Esophagus muscularis mucosa (tissue), 4 donors: Measurements from ENCODE around the gene ACADS. TPM values are rescaled to one million over a fixed set of nuclear protein-coding genes. Genes with fewer than 3 reads are reported as not detected.

Experiments
- DNase-seq: peaks from one replicate; pipeline ENCODE4 v3.0.0-alpha.2; 2017; ENCODE audit errors: extremely low spot score
- H3K27ac ChIP-seq, 4 donors: fragments of 200-600 bp; sonication (generic); replicated peaks in 1 of 4; 1 replicate in 3 of 4; 2 replicates in 1 of 4; pipeline ENCODE4 v1.5.1; 2016 to 2019; ENCODE audit warnings: mild to moderate bottlenecking in 1 of 4
- H3K27me3 ChIP-seq, 4 donors: fragments of 200-600 bp; sonication (generic); one replicate each; pipeline versions ENCODE4 v1.5.1 to v1.6.0; 2016 to 2019
- H3K36me3 ChIP-seq, 4 donors: fragments of 200-600 bp; sonication (generic); one replicate each; pipeline ENCODE4 v1.5.1; 2016 to 2019
- H3K4me1 ChIP-seq, 4 donors: fragments of 200-600 bp; sonication (generic); one replicate each; pipeline ENCODE4 v1.5.1; 2016 to 2019
- H3K4me3 ChIP-seq, 4 donors: fragments of 200-600 bp; sonication (generic); 1 replicate in 2 of 4; 2 replicates in 2 of 4; pipeline ENCODE4 v1.5.1; 2016 to 2019; ENCODE audit warnings: mild to moderate bottlenecking in 4 of 4, moderate library complexity in 1 of 4
- H3K9me3 ChIP-seq, 4 donors: fragments of 200-600 bp; sonication (generic); 1 replicate in 3 of 4; 2 replicates in 1 of 4; pipeline ENCODE4 v1.5.1; 2016 to 2019
- CTCF ChIP-seq, 3 experiments: fragments of 200-600 bp in 2 of 3; fragments of 450-650 bp in 1 of 3; sonication (generic) in 2 of 3; IDR thresholded peaks; one replicate each; pipeline ENCODE4 v1.5.1; 2017 to 2019; ENCODE audit warnings: antibody characterized with exemption in 3 of 3, mild to moderate bottlenecking in 2 of 3, moderate library complexity in 1 of 3
- EP300 ChIP-seq: sonication (generic); formaldehyde crosslinking; IDR thresholded peaks from one replicate; pipeline ENCODE4 v1.6.1; 2017; ENCODE audit warnings: antibody characterized with exemption
- POLR2A ChIP-seq: fragments of 450-650 bp; IDR thresholded peaks from one replicate; pipeline ENCODE4 v1.6.1; 2017; ENCODE audit warnings: antibody characterized with exemption, moderate library complexity, mild to moderate bottlenecking, low read depth
- POLR2AphosphoS5 ChIP-seq, 2 donors: sonication (generic); formaldehyde crosslinking; IDR thresholded peaks; one replicate each; pipeline ENCODE4 v1.6.1; 2017; ENCODE audit warnings: antibody characterized with exemption in 2 of 2
- WGBS: methylation state at CpG from one replicate; pipeline ENCODE4 v1.1.5; 2018; 5-methylcytosine and 5-hydroxymethylcytosine counted together
- intact Hi-C: fragments of 100-400 bp; cut with DNase I; formaldehyde crosslinking; loops from one replicate; pipeline ENCODE4 v1.15.1; 2023
- total RNA-seq, 4 donors: library from RNA; depleted of rRNA; stranded (reverse); fragments of >200 nt; gene quantifications; one replicate each; pipeline versions ENCODE4 v1.1.0 to v1.2.1, GENCODE V29; 2016

ACADS gene
- total RNA-seq, result 10 to 100 TPM; 31.6 to 64.2 (median 46.0) TPM

GRCh38 chr12:120725659-120726509 lies at the start of gene ACADS:
ACADS (plus strand) TSS chr12:120725826; CDS start chr12:120725886, 60 bp downstream.
- peak within 1 kb of the TSS; percentile 74 to 89 (median 80) for H3K27ac ChIP-seq
- no peaks in the 10 kb centered on the region for H3K27me3 ChIP-seq
- 10% methylated on average over 39 of the region's 66 CpGs for WGBS
- peak; percentile 94 for DNase-seq
- H3K4me1 ChIP-seq, result peaks cover 11 to 37% (median 23%) of the 10 kb centered on the region in 4 donors
- intact Hi-C loops, result loop anchor here (10.0 kb wide), 1 partner anchor 179 kb away; the partner anchor contains the start of gene SPPL3
- peak within 1 kb of the TSS; percentile 64 to 85 (median 71) for H3K4me3 ChIP-seq
- peak in 1 of 3 experiments; percentile 28 for TF ChIP-seq CTCF (IDR thresholded peaks at IDR 0.05)
- no peak for TF ChIP-seq EP300
- peak; percentile 81 to 85 for TF ChIP-seq POLR2AphosphoS5 (IDR thresholded peaks at IDR 0.05)
- TF ChIP-seq POLR2A, result no peak
- H3K36me3 ChIP-seq, result peaks cover 11 to 70% (median 63%) of the 10 kb centered on the region in 4 donors
- no peaks in the 10 kb centered on the region for H3K9me3 ChIP-seq

- 44% methylated on average over 7 of the region's 7 CpGs for WGBS
- no peaks in the 10 kb centered on the region for H3K27me3 ChIP-seq
- H3K4me3 ChIP-seq, result no peak overlapping the region
- DNase-seq, result no peak
- intact Hi-C loops, result no loop called here
- H3K36me3 ChIP-seq, result no peaks in the 10 kb centered on the region
- H3K9me3 ChIP-seq, result no peaks in the 10 kb centered on the region
- H3K27ac ChIP-seq, result peak overlapping the region in 2 of 4 donors; percentile 47 to 48
- no peak for TF ChIP-seq EP300
- peak in 1 of 2 donors; percentile 43 for TF ChIP-seq POLR2AphosphoS5 (IDR thresholded peaks at IDR 0.05)
- H3K4me1 ChIP-seq, result peaks cover 0 to 5% (median 2%) of the 10 kb centered on the region in 4 donors
Observed at GRCh38 chr12:120677765-120678473, 47.7 kb upstream of the ACADS start.

- TF ChIP-seq EP300, result no peak
- TF ChIP-seq POLR2AphosphoS5 (IDR thresholded peaks at IDR 0.05), result no peak
- no peak for TF ChIP-seq POLR2A
- no peak for TF ChIP-seq CTCF (IDR thresholded peaks at IDR 0.05)
- intact Hi-C loops, result no loop called here
- Histone ChIP-seq H3K27me3 (no peaks in the 10 kb centered on the region), H3K36me3 (no peaks in the 10 kb centered on the region), H3K9me3 (no peaks in the 10 kb centered on the region), H3K4me1 (peaks cover 0 to 5% (median 2%) of the 10 kb centered on the region in 4 donors), H3K27ac (peak overlapping the region in 1 of 4 donors; percentile 48), H3K4me3 (no peak overlapping the region)
- 75% methylated on average over 8 of the region's 8 CpGs for WGBS
- DNase-seq, result no peak
Observed at GRCh38 chr12:120678572-120678971, 47.1 kb upstream of the ACADS start.

GRCh38 chr12:120680165-120680738 lies 45.4 kb upstream of the ACADS start:
- H3K4me3 ChIP-seq, result no peak overlapping the region
- TF ChIP-seq POLR2AphosphoS5 (IDR thresholded peaks at IDR 0.05), result no peak
- no peak for TF ChIP-seq EP300
- no peak for TF ChIP-seq CTCF (IDR thresholded peaks at IDR 0.05)
- TF ChIP-seq POLR2A, result no peak
- no peak overlapping the region for H3K27ac ChIP-seq
- H3K36me3 ChIP-seq, result no peaks in the 10 kb centered on the region
- no peak for DNase-seq
- intact Hi-C loops, result no loop called here
- H3K4me1 ChIP-seq, result peaks cover 0 to 5% (median 2%) of the 10 kb centered on the region in 4 donors
- WGBS, result 50% methylated on average over 5 of the region's 5 CpGs
- no peaks in the 10 kb centered on the region for H3K9me3 ChIP-seq
- no peaks in the 10 kb centered on the region for H3K27me3 ChIP-seq

- DNase-seq, result no peak
- Histone ChIP-seq H3K36me3 (no peaks in the 10 kb centered on the region), H3K4me3 (no peak overlapping the region), H3K27me3 (no peaks in the 10 kb centered on the region), H3K9me3 (no peaks in the 10 kb centered on the region), H3K4me1 (peaks cover 25 to 31% (median 30%) of the 10 kb centered on the region in 4 donors), H3K27ac (no peak overlapping the region)
- intact Hi-C loops, result no loop called here
- 82% methylated on average over 7 of the region's 8 CpGs for WGBS
- no peak for TF ChIP-seq CTCF (IDR thresholded peaks at IDR 0.05)
- no peak for TF ChIP-seq EP300
- no peak for TF ChIP-seq POLR2AphosphoS5 (IDR thresholded peaks at IDR 0.05)
- TF ChIP-seq POLR2A, result no peak
Observed at GRCh38 chr12:120684523-120684932, 41.1 kb upstream of the ACADS start.
